ENCODE results near the gene STRN3.
"Not testable (repeated sequence)": the region's sequence is repeated elsewhere in the genome, so short reads cannot be mapped to it uniquely, and the experiment has no call there.

The STRN3 gene

DNA sequence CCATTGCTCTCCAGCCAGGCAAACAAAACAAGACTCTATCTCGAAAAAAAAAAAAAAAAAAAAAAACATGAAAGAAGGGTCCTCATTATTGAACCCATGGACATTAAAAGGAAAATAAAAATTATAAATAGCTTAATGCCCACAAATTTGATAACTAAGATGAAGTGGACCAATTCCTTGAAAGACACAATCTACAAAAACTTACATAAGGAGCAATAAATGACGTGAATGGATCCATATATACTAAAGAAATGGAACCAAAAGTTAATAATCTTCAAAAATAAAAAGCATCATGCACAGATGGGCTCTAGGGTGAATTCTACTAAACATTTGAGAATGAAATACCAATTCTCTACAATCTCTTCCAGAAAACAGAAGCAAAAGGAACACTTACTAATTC, 48.4 kb downstream of the STRN3 start:
- Histone ChIP-seq H3K27ac (ENCODE audit: low read depth, low read length) (no peak overlapping the region), H3K4me1 (ENCODE audit: insufficient read depth, low read length) (peaks cover 36% of the 10 kb centered on the region), H3K9me3 (ENCODE audit: low read length) (no peaks in the 10 kb centered on the region), H3K36me3 (ENCODE audit: insufficient read depth, low read length) (no peaks in the 10 kb centered on the region), H3K27me3 (ENCODE audit: control insufficient read depth in 1 of 2, insufficient read depth in 2 of 2, low read length in 2 of 2) (no peaks in the 10 kb centered on the region), H3K9ac (ENCODE audit: low read length) (no peak overlapping the region), H3K4me3 (ENCODE audit: low read depth in 1 of 2, low read length in 2 of 2) (no peak overlapping the region)

DNA sequence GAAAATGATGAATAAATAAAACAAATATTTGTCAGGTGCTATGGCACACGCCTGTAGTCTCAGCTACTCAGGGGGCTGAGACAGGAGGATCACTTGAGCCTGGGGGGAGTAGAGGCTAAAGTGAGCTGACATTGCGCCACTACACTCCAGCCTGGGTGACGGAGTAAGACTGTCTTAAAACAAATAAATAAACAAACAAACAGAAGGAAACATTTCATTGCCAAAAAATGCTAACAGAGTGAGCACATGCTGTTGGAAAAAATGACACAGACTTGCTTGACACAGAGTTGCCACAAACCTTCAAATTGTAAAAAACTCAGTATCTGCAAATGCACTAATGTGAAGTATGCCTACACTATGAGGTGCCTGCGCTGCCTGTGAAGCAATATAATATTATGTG, 51.6 kb downstream of the STRN3 start:
- peaks cover 48% of the 10 kb centered on the region for H3K4me1 ChIP-seq (ENCODE audit: insufficient read depth, low read length)
- no peak overlapping the region for H3K27ac ChIP-seq (ENCODE audit: low read depth, low read length)
- no peaks in the 10 kb centered on the region for H3K27me3 ChIP-seq (ENCODE audit: control insufficient read depth in 1 of 2, insufficient read depth in 2 of 2, low read length in 2 of 2)
- H3K36me3 ChIP-seq (ENCODE audit: insufficient read depth, low read length), result no peaks in the 10 kb centered on the region
- H3K9me3 ChIP-seq (ENCODE audit: low read length), result no peaks in the 10 kb centered on the region
- H3K4me3 ChIP-seq (ENCODE audit: low read depth in 1 of 2, low read length in 2 of 2), result no peak overlapping the region
- H3K9ac ChIP-seq (ENCODE audit: low read length), result no peak overlapping the region

DNA sequence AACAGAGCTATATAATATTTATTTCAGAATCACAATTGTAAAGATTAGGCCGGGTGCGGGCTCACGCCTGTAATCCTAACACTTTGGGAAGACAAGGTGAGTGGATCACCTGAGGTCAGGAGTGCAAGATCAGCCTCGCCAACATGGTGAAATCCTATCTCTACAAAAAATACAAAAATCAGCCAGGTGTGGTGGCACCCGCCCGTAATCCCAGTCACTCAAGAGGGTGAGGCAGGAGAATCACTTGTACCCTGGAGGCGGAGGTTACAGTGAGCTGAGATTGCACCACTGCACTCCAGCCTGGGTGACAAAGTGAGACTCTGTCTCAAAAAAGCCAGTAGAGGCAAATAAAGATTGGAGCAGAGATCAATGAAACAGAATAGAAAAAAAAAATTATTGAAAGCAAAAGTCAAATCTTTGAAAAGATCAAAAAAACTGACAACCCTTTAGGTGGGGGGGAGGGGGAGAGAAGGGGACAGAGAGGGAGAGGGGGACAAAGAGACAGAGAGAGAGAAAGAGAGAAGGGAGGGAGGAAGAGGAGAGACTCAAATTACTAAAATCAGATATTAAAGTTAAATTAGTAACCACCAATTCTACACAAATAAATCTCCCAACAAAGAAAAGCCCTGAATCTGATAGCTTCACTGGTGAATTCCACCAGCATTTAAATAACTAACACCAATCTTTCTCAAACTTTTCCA, 53.1 kb downstream of the STRN3 start:
- no peak overlapping the region for H3K9ac ChIP-seq (ENCODE audit: low read length)
- no peaks in the 10 kb centered on the region for H3K27me3 ChIP-seq (ENCODE audit: control insufficient read depth in 1 of 2, insufficient read depth in 2 of 2, low read length in 2 of 2)

DNA sequence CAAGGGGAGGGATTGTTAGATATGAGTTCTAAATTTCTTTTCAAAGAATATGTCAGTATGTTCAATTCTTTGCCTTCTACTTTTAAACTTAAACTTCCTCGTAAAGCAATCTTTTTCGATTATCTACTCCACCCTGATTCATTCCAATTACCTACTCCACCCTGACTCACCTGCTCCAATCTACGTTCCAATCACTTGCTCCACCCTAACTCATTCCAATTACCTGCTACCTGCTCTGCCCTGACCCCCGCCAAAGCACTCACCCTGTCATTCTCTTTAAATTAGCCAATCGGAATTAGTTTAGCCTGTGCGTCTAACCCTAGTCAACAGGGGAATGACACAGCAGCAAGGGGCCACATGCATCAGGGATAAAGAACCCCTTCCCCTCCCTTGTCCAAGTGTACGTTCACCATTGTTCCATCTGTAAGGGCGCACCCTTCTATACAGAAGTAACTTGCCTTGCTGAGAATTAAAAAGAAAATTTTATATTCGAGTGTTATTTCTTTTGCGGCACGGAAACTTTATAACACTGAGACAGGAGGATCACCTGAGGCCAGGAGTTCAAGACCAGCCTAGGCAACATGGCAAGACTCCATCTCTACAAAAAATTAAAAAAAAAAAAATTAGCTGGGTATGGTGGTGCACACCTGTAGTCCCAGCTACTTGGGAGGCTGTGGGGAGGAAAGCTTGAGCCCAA, 54.0 kb downstream of the STRN3 start:
- not testable (repeated sequence) for H3K27ac ChIP-seq (ENCODE audit: low read depth, low read length); H3K36me3 ChIP-seq (ENCODE audit: insufficient read depth, low read length); H3K9me3 ChIP-seq (ENCODE audit: low read length); H3K27me3 ChIP-seq (ENCODE audit: control insufficient read depth in 1 of 2, insufficient read depth in 2 of 2, low read length in 2 of 2); H3K9ac ChIP-seq (ENCODE audit: low read length); H3K4me3 ChIP-seq (ENCODE audit: low read depth in 1 of 2, low read length in 2 of 2)
- peaks cover 45% of the 10 kb centered on the region for H3K4me1 ChIP-seq (ENCODE audit: insufficient read depth, low read length)

More for the DNA sequence above, 53.1 kb downstream of the STRN3 start:
- Histone ChIP-seq H3K9me3 (ENCODE audit: low read length) (no peaks in the 10 kb centered on the region), H3K36me3 (ENCODE audit: insufficient read depth, low read length) (no peaks in the 10 kb centered on the region), H3K4me1 (ENCODE audit: insufficient read depth, low read length) (peaks cover 48% of the 10 kb centered on the region), H3K4me3 (ENCODE audit: low read depth in 1 of 2, low read length in 2 of 2) (no peak overlapping the region), H3K27ac (ENCODE audit: low read depth, low read length) (no peak overlapping the region)

DNA sequence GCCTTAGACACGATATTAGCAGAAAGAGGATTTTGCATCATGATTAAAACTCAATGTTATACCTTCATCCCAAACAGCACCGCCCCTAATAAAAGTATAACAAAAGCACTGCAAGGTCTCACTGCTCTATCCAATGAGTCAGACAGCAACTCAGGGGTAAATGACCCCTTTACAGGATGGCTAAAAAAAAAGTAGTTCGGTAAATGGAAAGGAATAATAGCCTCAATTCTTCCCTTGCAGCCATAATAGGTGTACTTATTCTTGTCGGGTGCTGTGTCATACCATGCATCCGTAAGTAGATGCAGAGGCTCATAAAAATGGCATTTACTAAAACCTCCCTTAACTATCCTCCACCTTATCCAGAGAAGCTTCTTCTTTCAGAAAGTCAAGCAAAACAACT, 54.6 kb downstream of the STRN3 start:
- H3K27me3 ChIP-seq (ENCODE audit: control insufficient read depth in 1 of 2, insufficient read depth in 2 of 2, low read length in 2 of 2), result no peaks in the 10 kb centered on the region
- peaks cover 45% of the 10 kb centered on the region for H3K4me1 ChIP-seq (ENCODE audit: insufficient read depth, low read length)
- H3K9me3 ChIP-seq (ENCODE audit: low read length), result no peaks in the 10 kb centered on the region
- no peaks in the 10 kb centered on the region for H3K36me3 ChIP-seq (ENCODE audit: insufficient read depth, low read length)
- no peak overlapping the region for H3K9ac ChIP-seq (ENCODE audit: low read length)
- H3K4me3 ChIP-seq (ENCODE audit: low read depth in 1 of 2, low read length in 2 of 2), result no peak overlapping the region
- no peak overlapping the region for H3K27ac ChIP-seq (ENCODE audit: low read depth, low read length)

DNA sequence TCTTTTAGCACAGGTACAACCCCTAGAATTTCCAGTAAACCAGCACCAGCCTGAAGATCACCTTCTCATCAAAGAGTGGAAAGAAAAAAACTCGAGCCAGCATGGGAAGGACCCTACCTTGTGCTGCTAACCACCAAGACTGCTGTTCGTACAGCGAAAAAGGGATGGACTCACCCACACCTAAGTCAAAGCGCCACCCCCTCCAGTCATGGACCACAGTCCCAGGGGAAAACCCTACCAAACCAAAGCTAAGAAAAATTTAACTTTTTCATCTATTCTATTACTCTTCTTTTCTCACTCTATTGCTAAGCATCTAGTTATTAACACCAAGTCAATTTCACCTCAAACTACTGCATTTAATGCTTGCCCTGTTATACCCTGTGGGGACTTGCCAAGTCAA, 56.4 kb downstream of the STRN3 start:
- H3K9me3 ChIP-seq (ENCODE audit: low read length); H3K4me3 ChIP-seq (ENCODE audit: low read depth in 1 of 2, low read length in 2 of 2); H3K27ac ChIP-seq (ENCODE audit: low read depth, low read length); H3K36me3 ChIP-seq (ENCODE audit: insufficient read depth, low read length); H3K27me3 ChIP-seq (ENCODE audit: control insufficient read depth in 1 of 2, insufficient read depth in 2 of 2, low read length in 2 of 2); H3K9ac ChIP-seq (ENCODE audit: low read length): not testable (repeated sequence)
- peaks cover 34% of the 10 kb centered on the region for H3K4me1 ChIP-seq (ENCODE audit: insufficient read depth, low read length)

DNA sequence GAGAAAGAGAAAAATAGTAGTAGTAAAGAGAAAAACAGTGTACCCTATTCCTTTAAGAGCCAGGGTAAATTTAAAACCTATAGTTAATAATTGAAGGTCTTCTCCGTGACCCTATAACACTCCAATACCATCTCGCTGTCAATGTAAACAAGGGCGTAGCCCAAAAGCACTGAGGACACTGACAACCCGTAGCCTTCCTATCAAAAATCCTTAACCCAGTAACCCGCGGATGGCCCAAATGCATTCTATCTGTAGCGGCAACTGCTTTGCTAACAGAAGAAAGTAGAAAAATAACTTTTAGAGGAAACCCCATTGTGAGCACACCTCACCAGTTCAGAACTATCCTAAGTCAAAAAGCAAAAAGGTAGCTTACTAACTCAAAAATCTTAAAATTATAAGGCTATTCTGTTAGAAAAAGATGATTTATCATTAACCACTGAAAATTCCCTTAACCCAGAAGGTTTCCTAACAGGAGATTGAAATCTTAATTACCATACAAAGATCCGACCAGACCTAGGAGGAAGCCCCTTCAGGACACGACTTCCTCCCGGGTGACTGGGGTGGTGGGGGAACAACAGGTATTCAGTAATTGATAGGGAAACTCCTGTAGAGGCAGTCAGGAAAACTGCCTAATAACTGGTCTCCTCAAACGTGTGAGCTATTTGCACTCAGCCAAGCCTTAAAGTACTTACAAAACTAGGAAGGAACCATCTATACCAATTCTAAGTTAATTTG, 58.6 kb downstream of the STRN3 start:
- H3K9ac ChIP-seq (ENCODE audit: low read length); H3K27ac ChIP-seq (ENCODE audit: low read depth, low read length); H3K36me3 ChIP-seq (ENCODE audit: insufficient read depth, low read length); H3K9me3 ChIP-seq (ENCODE audit: low read length); H3K27me3 ChIP-seq (ENCODE audit: control insufficient read depth in 1 of 2, insufficient read depth in 2 of 2, low read length in 2 of 2); H3K4me3 ChIP-seq (ENCODE audit: low read depth in 1 of 2, low read length in 2 of 2): not testable (repeated sequence)
- peaks cover 19% of the 10 kb centered on the region for H3K4me1 ChIP-seq (ENCODE audit: insufficient read depth, low read length)

DNA sequence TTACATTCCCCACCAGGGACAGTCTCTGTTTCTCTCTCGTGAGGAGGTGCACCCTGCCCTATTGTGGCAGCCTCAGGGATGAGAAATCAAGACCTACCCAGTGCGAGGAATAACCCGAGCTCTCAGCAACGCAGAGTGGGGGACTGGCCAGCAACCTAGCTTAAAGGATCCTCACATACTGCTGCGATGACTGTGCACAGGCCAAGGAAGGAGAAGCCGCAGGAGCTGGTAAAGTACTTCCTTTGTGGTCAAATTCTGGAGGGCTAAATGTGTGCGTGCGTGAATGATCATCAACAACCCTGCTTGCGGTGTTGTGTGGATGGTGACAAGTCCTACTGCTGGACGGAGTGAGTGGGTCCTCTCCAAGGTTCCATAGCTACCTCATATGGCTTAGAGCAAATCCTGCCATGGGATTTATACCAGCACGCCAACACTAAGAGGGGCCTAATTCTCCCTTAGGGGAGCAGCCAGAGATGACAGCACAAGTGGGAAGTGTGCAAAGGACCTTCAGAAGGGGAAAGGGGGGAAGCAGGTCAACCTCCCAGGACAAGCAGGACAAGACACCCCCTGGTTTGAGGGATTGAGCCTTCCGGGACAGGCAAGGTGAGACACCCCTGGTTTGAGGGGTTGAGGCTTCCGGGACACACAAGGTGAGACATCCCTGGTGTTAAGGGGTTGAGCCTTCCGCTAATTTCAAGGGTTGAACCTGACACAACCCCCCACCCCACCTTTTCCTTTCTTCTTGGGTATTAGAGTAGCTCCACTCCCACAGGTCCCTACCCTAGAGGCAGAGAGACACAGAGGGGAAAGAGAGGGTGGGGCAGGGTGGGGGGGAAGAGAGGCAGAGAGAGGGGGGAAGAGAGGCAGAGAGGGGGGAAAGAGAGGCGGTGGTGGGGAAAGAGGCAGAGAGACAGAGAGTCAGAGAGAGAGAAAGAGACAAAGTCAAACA, 59.5 kb downstream of the STRN3 start:
- Histone ChIP-seq H3K9me3 (ENCODE audit: low read length) (no peaks in the 10 kb centered on the region), H3K4me1 (ENCODE audit: insufficient read depth, low read length) (peaks cover 15% of the 10 kb centered on the region), H3K9ac (ENCODE audit: low read length) (no peak overlapping the region), H3K27ac (ENCODE audit: low read depth, low read length) (no peak overlapping the region), H3K36me3 (ENCODE audit: insufficient read depth, low read length) (no peaks in the 10 kb centered on the region), H3K4me3 (ENCODE audit: low read depth in 1 of 2, low read length in 2 of 2) (no peak overlapping the region), H3K27me3 (ENCODE audit: control insufficient read depth in 1 of 2, insufficient read depth in 2 of 2, low read length in 2 of 2) (no peaks in the 10 kb centered on the region)

DNA sequence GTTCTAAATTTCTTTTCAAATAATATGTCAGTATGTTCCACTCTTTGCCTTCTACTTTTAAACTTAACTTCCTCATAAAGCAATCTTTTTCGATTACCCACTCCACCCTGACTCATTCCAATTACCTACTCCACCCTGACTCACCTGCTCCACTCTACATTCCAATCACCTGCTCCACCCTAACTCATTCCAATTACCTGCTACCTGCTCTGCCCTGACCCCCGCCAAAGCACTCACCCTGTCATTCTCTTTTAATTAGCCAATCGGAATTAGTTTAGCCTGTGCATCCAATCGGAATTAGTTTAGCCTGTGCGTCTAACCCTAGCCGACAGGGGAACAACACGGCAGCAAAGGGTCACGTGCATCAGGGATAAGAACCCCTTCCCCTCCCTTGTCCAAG, 60.3 kb downstream of the STRN3 start:
- H3K9ac ChIP-seq (ENCODE audit: low read length); H3K4me3 ChIP-seq (ENCODE audit: low read depth in 1 of 2, low read length in 2 of 2); H3K27ac ChIP-seq (ENCODE audit: low read depth, low read length); H3K4me1 ChIP-seq (ENCODE audit: insufficient read depth, low read length); H3K9me3 ChIP-seq (ENCODE audit: low read length); H3K27me3 ChIP-seq (ENCODE audit: control insufficient read depth in 1 of 2, insufficient read depth in 2 of 2, low read length in 2 of 2); H3K36me3 ChIP-seq (ENCODE audit: insufficient read depth, low read length): not testable (repeated sequence)

DNA sequence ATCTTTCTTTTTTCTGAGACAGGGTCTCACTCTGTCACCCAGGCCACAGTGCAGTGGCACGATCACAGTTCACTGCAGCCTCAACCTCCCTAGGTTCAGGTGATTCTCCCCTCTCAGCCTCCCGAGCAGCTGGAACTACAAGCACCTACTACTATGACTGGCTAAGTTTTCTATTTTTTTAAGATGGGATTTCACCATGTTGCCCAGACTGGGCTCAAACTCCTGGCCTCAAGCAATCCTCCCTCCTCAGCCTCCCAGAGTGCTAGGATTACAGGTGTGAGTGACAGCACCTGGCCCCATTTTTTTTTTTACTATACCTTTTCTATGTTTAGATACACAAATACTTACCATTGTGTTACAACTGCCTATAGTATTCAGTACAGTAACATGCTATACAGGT, 63.6 kb downstream of the STRN3 start:
- peaks cover 13% of the 10 kb centered on the region for H3K4me1 ChIP-seq (ENCODE audit: insufficient read depth, low read length)
- H3K9me3 ChIP-seq (ENCODE audit: low read length); H3K36me3 ChIP-seq (ENCODE audit: insufficient read depth, low read length); H3K9ac ChIP-seq (ENCODE audit: low read length); H3K27me3 ChIP-seq (ENCODE audit: control insufficient read depth in 1 of 2, insufficient read depth in 2 of 2, low read length in 2 of 2); H3K4me3 ChIP-seq (ENCODE audit: low read depth in 1 of 2, low read length in 2 of 2); H3K27ac ChIP-seq (ENCODE audit: low read depth, low read length): not testable (repeated sequence)

DNA sequence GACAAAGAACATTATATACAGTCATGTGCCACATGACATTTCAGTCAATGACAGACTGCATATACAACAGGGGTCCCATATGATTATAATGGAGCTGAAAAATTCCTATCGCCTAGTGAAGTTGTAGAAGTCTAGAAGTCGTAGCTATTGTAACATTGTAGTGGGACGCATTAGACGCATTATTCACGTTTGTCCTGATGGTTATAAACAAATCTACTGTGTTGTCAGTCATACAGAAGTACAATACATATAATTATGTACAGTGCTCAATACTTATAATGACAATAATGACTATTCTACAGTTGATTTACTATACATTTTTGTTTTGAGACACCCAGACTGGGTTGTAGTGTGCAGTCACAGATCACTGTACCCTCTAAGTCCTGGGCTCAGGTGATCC, 64.8 kb downstream of the STRN3 start:
- Histone ChIP-seq H3K4me1 (ENCODE audit: insufficient read depth, low read length) (peaks cover 14% of the 10 kb centered on the region), H3K9me3 (ENCODE audit: low read length) (no peaks in the 10 kb centered on the region), H3K9ac (ENCODE audit: low read length) (no peak overlapping the region), H3K27me3 (ENCODE audit: control insufficient read depth in 1 of 2, insufficient read depth in 2 of 2, low read length in 2 of 2) (no peaks in the 10 kb centered on the region), H3K4me3 (ENCODE audit: low read depth in 1 of 2, low read length in 2 of 2) (no peak overlapping the region), H3K36me3 (ENCODE audit: insufficient read depth, low read length) (no peaks in the 10 kb centered on the region), H3K27ac (ENCODE audit: low read depth, low read length) (no peak overlapping the region)
